ENCODE data around the gene LRSAM1. TPM values are rescaled to one million over a fixed set of nuclear protein-coding genes. Genes with fewer than 3 reads are reported as not detected.

Gene LRSAM1
- total and polyA plus RNA-seq, 3 donors from 2014 or later = 9.9 to 22.0 (median 20.5) TPM

DNA sequence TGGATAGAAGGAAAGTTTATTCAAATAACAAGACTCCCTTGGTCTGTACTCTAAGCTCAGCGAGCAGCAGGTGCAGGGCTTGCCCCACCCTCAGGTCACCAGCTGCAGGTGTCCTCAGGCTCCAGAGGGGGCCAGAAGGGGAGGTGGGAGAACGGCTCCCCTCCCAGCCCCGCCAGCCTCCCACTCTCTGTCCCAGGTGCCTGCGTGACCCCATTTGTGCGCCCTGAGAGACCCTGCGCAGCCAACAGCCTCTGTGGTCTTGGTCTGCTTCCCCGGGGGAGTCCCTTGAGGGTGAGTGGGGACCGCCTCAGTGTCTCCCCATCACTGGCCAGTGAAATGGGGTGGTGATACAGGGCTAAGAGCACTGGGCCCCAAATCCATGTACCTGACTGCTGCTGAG lies 98.4 kb downstream of the LRSAM1 start:
- Histone ChIP-seq H3K4me3 (no peak overlapping the region), H3K4me1 (peaks cover 26% of the 10 kb centered on the region), H3K27ac (no peak overlapping the region), H3K36me3 (ENCODE audit: low read depth, missing control alignments) (no peaks in the 10 kb centered on the region), H3K27me3 (no peaks in the 10 kb centered on the region), H3K9me3 (no peaks in the 10 kb centered on the region)
- DNase-seq = no peak
- 87 to 91% methylated on average over 5 to 6 of the region's 8 CpGs for WGBS, 2 donors
- TF ChIP-seq POLR2A (IDR thresholded peaks at IDR 0.05) (no peak), CTCF (IDR thresholded peaks at IDR 0.05) (no peak)
- intact Hi-C loops (cut with DNase I; ENCODE audit: low total_unique reads) = no loop called here

DNA sequence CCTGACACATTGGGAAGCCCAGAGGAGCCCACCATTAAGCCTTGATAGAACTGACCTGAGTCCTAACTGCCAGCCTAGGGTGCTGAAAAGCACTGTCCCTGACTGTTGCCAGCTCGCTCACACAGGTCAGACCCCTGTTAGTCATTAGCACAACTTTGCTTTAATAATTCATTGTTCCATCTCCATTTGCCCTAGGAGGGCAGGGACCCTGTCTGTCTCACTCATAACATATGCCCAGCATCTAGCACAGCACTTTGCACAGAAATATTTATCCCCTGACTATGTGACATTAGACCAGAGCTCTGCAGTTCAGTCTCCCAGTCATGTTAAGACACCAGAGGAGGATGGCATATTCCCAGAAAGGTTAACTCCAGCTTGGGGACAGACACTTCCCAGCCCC lies 99.0 kb downstream of the LRSAM1 start:
- no peak overlapping the region for H3K27ac ChIP-seq
- intact Hi-C loops (cut with DNase I; ENCODE audit: low total_unique reads) = no loop called here
- H3K36me3 ChIP-seq (ENCODE audit: low read depth, missing control alignments) = no peaks in the 10 kb centered on the region
- no peak overlapping the region for H3K4me3 ChIP-seq
- no peak for DNase-seq
- no peak for TF ChIP-seq POLR2A (IDR thresholded peaks at IDR 0.05)
- no peak for TF ChIP-seq CTCF (IDR thresholded peaks at IDR 0.05)
- WGBS, 2 donors = 96 to 100% methylated on average over 1 of the region's 1 CpG
- no peaks in the 10 kb centered on the region for H3K9me3 ChIP-seq
- no peaks in the 10 kb centered on the region for H3K27me3 ChIP-seq
- peaks cover 26% of the 10 kb centered on the region for H3K4me1 ChIP-seq

DNA sequence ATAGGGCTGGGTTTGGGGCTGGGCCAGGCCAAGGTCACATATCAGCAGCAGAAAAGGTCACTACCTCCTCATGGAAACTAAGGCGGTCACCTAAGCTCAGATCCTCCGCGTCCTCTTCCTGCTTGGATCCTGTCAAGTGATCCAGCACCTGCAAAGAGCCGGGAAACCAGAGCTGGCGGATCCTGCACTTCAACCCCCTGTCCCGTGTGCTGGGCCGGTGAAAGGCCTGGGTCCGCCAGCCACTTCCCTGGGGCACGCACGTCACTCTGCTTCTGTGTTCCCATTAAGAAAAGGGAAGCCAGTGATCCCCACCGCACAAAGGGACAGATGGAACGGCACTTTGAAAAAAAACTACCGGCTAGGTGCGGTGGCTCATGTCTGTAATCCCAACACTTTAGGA lies 99.4 kb downstream of the LRSAM1 start:
- H3K4me1 ChIP-seq = peaks cover 26% of the 10 kb centered on the region
- DNase-seq = no peak
- no peaks in the 10 kb centered on the region for H3K9me3 ChIP-seq
- no peaks in the 10 kb centered on the region for H3K36me3 ChIP-seq (ENCODE audit: low read depth, missing control alignments)
- WGBS, 2 donors = 75 to 91% methylated on average over 14 of the region's 14 CpGs
- no peaks in the 10 kb centered on the region for H3K27me3 ChIP-seq
- H3K4me3 ChIP-seq = no peak overlapping the region
- no peak for TF ChIP-seq POLR2A (IDR thresholded peaks at IDR 0.05)
- no peak for TF ChIP-seq CTCF (IDR thresholded peaks at IDR 0.05)
- H3K27ac ChIP-seq = peak overlapping the region in 1 of 2 donors; percentile 5
- intact Hi-C loops (cut with DNase I; ENCODE audit: low total_unique reads) = no loop called here

Small RNA genes lying within 50 kb of the gene (small RNA-seq; reads per million reads assigned to genes)
- gene RF00019 (0 reads per million in 2 donors), gene SNORA65 (117 to 169 reads per million in 2 donors)

Other genes with a start within 250 kb of the LRSAM1 start
- gene GARNL3, start 186.7 kb upstream of the LRSAM1 start, total RNA-seq = 10 to 100 TPM; 25.9 to 42.8 TPM
- gene GARNL3, start 186.7 kb upstream of the LRSAM1 start, polyA plus RNA-seq (ENCODE audit: insufficient read depth, low read depth, low replicate concordance) = 12.9 TPM
- 10 to 100 TPM; 62.7 to 68.6 TPM for gene SLC2A8, start 54.3 kb upstream of the LRSAM1 start, total RNA-seq
- 128 TPM for gene SLC2A8, start 54.3 kb upstream of the LRSAM1 start, polyA plus RNA-seq (ENCODE audit: insufficient read depth, low read depth, low replicate concordance)
- 10 to 100 TPM; 19.5 to 24.5 TPM for gene ZNF79, start 27.1 kb upstream of the LRSAM1 start, total RNA-seq
- 15.9 TPM for gene ZNF79, start 27.1 kb upstream of the LRSAM1 start, polyA plus RNA-seq (ENCODE audit: insufficient read depth, low read depth, low replicate concordance)
- gene RPL12, start 104 bp upstream of the LRSAM1 start, total RNA-seq = 100 to 1,000 TPM; 499 to 950 TPM
- gene RPL12, start 104 bp upstream of the LRSAM1 start, polyA plus RNA-seq (ENCODE audit: insufficient read depth, low read depth, low replicate concordance) = 1,237 TPM
- gene STXBP1, start 160.8 kb downstream of the LRSAM1 start, total RNA-seq = 10 to 100 TPM; 33.1 to 36.1 TPM
- gene STXBP1, start 160.8 kb downstream of the LRSAM1 start, polyA plus RNA-seq (ENCODE audit: insufficient read depth, low read depth, low replicate concordance) = 21.2 TPM

All from testis (tissue), 3 donors.